GM19351 (cell line): Measurements from ENCODE around the gene MANBA.
A peak's percentile ranks its signal among the peaks of the same experiment; 100 is the strongest.

ENCODE experiments used
- ATAC-seq: cut with Tn5 transposase; IDR thresholded peaks from one replicate; pipeline ENCODE4 v1.9.1; 2021; ENCODE audit warnings: mild to moderate bottlenecking, moderate library complexity; ENCODE audit not compliant: unreplicated experiment

The MANBA gene

DNA sequence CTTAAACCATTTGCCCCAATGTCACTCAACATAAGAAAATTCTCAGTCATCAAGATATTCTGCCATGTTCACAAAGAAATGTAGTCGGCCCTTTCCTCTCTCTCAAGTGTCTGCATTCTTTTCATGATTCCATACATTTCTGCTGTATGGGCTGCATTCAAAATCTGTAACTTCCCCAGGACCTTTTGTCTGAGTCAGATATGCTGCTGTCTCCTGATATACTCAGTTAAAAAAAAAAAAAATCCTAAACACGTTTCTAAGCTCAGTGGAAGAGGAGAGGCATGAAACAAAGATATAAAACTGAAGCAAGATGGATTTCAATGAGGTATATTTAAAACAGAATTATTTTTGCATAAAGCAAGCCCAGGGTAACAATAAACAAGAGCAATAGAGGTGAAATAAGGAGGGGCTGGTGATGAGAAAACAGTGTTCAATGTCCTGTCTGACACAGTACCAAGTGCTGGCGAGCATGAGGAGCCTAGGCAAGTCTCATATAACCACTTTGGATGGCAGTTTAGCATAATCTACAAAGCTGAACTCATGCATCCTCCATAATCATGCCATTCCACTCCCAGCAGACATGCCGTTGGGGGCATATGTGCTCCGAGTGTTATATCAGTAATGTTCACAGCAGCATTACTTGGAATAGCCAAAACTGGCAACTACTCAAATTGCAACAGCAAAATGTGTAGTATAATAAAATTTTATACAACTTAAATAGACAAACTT lies 76.7 kb downstream of the MANBA start:
- no peak for ATAC-seq

DNA sequence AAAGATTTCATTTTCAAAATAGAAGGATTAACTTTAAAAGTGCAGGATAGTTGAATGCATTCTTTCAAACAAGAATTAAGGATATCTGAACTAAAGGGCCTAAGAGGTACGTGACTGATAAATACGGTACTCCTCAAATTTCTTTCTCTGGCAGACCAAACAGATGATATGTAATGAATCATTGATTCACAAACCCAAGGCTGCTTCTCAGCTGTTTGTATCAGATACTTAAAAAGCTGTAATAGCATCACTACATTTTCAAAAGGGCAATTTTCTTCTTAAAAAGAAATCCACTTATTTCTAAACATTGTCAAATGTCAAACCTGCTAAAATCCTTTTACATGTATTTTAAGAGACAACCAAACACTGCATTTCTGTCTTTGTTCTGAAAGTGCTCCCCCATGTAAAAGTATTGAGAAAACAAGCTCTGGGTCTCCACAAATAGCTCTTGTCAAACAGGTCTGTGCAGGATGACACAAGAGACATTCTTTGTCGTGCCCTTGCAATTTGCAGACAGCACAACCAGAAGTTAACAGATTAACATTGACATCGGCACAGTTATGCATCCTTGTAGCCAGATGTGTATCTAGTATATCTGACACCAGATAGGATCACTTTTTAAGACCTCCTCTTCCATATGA lies 82.0 kb downstream of the MANBA start:
- ATAC-seq = no peak

DNA sequence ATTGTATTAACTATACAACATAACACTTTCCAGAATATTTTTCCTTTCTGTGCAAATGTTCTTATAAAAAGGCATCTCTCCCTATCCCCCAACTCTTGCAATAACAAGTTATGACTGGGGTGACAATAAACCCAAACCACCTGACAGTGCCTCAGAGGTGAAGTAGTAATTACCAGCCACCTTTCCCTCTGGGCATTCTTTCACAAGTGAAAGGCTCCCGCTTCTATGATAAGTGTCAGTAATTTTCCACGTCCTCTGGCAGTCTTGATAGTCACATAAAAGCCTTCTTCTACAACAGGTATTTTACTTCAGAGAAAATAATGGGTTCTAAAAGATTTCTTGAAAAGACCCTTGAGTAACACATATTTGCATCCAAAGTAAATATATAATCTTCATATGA lies 82.7 kb downstream of the MANBA start:
- no peak for ATAC-seq

DNA sequence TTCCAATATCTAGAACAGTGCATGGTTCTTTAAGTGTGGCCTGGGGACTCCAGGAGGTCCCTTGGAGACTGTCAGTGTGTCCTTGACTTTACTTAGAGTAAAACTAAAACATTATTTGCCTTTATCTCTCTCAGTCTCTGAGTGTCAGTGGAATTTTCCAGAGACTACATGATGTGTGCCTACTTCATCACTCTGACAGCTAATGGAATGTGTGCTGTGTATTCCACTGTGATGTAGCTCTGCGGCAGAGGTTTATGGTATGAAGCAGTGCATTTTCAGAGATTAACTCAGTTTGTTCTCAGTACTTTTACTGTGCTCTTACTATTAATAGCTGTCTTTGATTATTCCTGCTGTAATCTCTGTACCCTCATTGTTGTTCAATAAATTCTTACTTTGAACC lies 85.6 kb downstream of the MANBA start:
- ATAC-seq = no peak

DNA sequence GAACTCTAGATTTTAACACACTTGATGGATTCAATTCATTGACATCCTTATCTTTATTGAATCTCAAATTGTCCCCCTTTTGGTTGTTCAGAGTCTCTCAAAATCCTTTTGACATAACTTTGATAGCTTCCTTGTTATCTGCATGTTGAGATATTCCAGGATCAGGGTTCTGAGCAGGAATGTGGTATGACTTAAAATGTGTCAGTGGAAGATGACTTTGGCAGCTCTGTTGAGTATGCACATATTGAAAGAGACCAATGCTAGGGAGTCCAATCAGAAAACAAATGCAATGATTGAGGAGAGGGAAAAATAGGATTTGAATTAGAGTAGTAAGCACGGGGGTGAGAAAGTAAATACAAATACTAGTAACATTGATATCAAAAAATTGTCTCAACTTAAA lies 93.8 kb downstream of the MANBA start:
- ATAC-seq = no peak

- no peak for ATAC-seq
Observed at GRCh38 chr4:102665527-102665926, 95.2 kb downstream of the MANBA start.

- ATAC-seq = no peak
Observed at GRCh38 chr4:102663073-102663472, 97.7 kb downstream of the MANBA start.

- no peak for ATAC-seq
Observed at GRCh38 chr4:102657206-102657605, 103.6 kb downstream of the MANBA start.

- ATAC-seq = no peak
Observed at GRCh38 chr4:102647117-102647516, 113.7 kb downstream of the MANBA start.

DNA sequence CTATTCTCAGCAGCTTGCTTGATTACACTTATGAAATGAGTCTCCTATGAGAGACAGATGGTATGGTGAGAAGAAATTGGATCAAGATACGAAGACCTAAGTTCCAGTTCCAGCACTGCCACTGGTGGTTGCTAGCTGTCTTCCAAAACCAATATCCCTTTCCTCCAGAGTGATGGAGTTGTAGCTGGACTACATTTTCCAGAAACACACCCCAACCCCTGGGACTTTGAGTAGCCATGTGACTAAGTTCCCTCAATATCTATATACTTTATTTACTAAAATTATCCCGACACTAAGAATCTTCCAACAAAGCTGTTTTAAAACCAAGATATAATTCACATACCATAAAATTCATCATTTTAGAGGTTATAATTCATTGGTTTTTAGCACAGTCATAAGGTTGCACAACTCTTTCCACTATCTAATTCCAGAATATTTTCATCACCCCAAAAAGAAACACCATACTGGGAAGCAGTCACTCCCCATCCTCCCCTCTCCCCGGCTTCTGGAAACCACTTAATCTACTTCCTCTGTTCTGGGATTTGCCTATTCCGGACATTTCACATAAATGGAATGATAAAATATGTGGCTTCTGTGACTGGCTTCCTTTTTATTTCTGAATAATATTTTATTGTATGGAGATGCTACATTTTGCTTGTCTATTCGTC lies 118.0 kb downstream of the MANBA start:
- ATAC-seq = no peak

GRCh38 chr4:102641793-102642192 lies 119.0 kb downstream of the MANBA start:
- ATAC-seq = no peak

DNA sequence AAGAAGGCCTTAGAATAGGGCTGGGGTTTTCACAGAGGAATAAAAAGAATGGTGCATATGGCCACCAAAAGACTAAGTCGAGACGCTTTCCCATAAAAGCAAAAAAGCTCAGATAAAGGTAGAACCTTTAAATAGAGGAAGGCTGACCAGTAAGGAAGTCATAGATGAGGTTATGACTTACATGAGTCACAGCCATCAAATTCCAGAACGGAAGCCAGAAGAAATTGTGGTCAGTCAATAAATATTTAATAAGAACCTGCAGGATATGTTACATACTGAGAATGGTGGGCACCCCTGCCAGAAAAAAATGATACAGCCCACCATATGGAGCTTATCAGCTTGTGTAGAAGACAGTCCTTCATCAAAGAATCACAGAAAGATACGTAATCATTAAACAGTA lies 120.1 kb downstream of the MANBA start:
- no peak for ATAC-seq

- no peak for ATAC-seq
Observed at GRCh38 chr4:102639598-102639997, 121.2 kb downstream of the MANBA start.

DNA sequence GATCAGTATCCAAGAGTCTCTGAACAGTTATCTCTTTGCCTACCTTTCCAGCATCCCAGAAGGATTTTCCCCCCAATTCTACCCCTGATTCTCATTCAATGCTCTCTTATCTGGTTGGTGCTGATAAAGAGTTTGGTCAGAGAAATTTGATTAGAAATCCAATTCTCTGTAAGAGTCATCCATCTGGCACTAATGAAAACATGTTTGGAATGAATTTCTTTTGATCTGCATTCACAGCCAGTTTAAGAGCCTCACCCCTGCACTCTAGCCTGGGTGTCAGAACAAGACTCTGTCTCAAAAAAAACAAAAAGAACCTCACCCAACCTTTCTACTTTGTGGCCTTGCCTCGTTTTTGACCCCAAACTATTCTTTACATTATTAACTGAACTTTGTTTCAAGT lies 122.1 kb downstream of the MANBA start:
- ATAC-seq = no peak

GRCh38 chr4:102637391-102637790 lies 123.4 kb downstream of the MANBA start:
- ATAC-seq = no peak

DNA sequence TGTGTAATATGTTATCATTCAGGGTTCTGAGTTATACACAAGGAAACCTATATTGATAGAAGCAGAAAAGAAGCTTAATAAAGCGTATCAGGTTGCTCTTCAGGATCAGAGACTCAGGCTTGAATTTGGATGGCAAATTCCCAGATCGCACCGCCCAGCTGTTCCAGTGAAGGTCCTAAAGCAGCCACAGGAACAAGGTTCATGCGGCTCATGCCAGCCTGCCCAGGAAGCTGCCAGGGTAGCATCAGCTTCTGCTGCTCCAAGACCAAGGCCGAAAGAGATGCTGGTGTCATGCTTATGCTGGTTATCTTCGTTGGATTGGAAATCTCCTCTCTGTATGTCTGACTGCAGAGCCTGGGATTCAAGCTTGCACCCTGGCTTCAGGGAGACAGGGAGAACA lies 127.7 kb downstream of the MANBA start:
- no peak for ATAC-seq

- ATAC-seq = no peak
Observed at GRCh38 chr4:102632241-102633065, 128.3 kb downstream of the MANBA start.

- ATAC-seq = no peak
Observed at GRCh38 chr4:102631616-102632015, 129.2 kb downstream of the MANBA start.

DNA sequence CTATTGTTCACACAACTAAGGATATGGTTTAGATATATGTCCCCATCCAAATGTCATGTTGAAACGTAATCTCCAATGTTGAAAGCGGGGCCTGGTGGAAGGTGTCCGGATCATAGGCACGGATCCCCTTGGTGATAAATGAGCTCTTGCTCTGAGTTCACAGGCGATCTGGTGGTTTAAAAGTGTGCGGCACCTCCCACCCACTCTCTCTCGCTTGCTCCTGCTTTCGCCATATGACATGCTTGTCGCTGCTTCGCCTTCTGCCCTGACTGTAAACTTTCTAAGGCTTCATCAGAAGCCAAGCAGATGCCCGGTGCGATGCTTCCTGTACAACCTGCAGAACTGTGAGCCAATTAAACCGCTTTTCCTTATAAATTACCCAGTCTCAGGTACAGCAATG lies 131.1 kb downstream of the MANBA start:
- ATAC-seq = no peak

DNA sequence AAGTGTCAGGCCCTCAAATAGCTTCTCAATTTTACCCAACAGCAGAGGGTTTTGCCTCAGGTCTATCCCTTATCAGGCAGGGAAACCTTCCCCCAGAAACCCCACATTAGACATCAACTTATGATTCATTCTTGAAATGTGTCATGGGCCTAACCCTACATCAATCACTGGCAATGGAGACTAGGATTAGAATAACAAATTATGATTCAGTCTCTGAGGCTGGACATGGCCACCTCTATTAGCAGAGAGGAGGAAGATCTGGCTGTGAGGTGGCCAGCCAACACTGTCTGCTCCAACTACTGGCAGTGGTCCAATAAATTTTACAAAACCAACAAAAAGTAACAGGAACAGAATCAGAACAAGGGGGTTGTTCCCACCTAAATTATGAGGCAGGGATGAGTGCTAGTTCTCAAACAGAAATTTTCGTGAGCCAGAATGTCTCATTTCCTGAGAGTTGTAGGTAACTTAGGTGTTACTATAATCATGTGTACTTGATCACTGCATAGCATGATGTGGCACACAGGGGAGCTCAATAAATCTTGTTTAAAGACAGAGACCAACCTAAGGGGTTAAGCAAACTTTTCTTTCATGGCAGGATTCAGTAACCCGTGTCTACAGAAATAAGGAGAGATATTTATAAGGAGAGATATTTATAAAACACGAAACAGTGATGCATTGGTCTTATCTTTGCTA lies 132.8 kb downstream of the MANBA start:
- peak; percentile 39 for ATAC-seq
